Mucosa of descending colon (tissue), 3 donors: ENCODE results near the gene CPT1A. TPM values are rescaled to one million over a fixed set of nuclear protein-coding genes. Genes with fewer than 3 reads are reported as not detected.
A peak's percentile ranks its signal among the peaks of the same experiment; 100 is the strongest.

ENCODE experiments used
- ATAC-seq: fragments of 200-7000 bp; cut with Tn5 transposase; one replicate; pipeline ENCODE4 v1.9.1; 2020; ENCODE audit warnings: mild to moderate bottlenecking, moderate library complexity
- DNase-seq, 3 donors: peaks; one replicate each; pipeline ENCODE4 v3.0.0-alpha.2; 2020
- H3K36me3 ChIP-seq: fragments of 200-600 bp; one replicate; pipeline ENCODE4 v1.8.0; 2021; ENCODE audit warnings: low read depth, mild to moderate bottlenecking
- H3K4me1 ChIP-seq: fragments of 200-600 bp; one replicate; pipeline ENCODE4 v1.8.0; 2021; ENCODE audit warnings: low read depth, mild to moderate bottlenecking
- H3K4me3 ChIP-seq: fragments of 200-600 bp; one replicate; pipeline ENCODE4 v1.8.0; 2021; ENCODE audit warnings: mild to moderate bottlenecking
- H3K9me3 ChIP-seq: fragments of 200-600 bp; one replicate; pipeline ENCODE4 v1.8.0; 2021; ENCODE audit warnings: mild to moderate bottlenecking
- intact Hi-C, 2 donors: fragments of 100-400 bp; cut with DNase I in 1 of 2; cut with micrococcal nuclease in 1 of 2; formaldehyde crosslinking; loops; one replicate each; pipeline versions ENCODE4 v1.11.0 to v1.11.1; 2022; cut with DNase I, micrococcal nuclease
- total RNA-seq, 3 donors: library from RNA; stranded (reverse); fragmentation: NEBNext Ultra II Directional in 2 of 3; extraction: Animal tissue kit (Norgen Biotek cat#: 25700) in 2 of 3; gene quantifications; one replicate each; pipeline versions ENCODE4 v1.2.1 to v1.2.4, GENCODE V29; 2021 to 2023
- TF ChIP-seq, protein P1 (sequence below): fragments of 200-600 bp; IDR thresholded peaks from one replicate; pipeline ENCODE4 v1.8.0; 2022; ENCODE audit warnings: antibody characterized with exemption, mild to moderate bottlenecking
- donor health status: DM: no; HTN: no; CAD: no; lungs with moderate emphysema.
- donor health status: DM: no; HTN: no; CAD: no.
- donor health status: DM: no; HTN: yes; CAD: no.

CPT1A gene
- total RNA-seq, 3 donors from 2014 or later, result 130 to 191 (median 144) TPM

DNA sequence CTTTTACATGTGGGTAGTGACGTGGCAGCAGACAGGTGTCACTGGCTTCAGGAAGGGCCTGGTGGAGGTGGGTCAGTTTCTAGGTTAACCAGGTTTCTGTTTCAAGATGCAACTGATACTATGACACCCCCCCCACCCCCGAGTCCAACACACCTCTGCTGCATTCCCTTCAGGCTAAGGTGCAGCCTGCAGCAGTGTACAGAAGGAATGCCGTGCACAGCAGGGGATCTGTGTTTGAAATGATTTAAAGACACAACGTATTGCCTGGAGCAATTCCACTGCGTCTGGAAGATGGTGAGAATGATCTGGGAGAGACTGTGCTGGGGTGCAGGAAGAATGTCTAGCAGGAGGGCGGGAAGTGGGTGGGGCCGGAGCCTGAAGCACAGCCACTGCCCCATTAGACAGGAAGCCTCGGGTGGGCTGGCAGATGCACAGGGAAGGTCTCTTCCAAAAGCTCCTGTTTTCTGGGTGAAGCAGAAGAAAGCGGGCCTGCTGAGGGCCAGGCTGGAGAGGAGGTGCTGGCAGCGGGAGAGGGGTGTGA lies 78.5 kb downstream of the CPT1A start:
- Histone ChIP-seq H3K36me3 (peaks cover 12% of the 10 kb centered on the region), H3K9me3 (no peaks in the 10 kb centered on the region), H3K4me1 (no peaks in the 10 kb centered on the region), H3K4me3 (no peak overlapping the region)
- peak; percentile 32 for ATAC-seq
- intact Hi-C loops, result no loop called here
- peak in 1 of 3 donors; percentile 16 for DNase-seq
- TF ChIP-seq, protein P1, sequence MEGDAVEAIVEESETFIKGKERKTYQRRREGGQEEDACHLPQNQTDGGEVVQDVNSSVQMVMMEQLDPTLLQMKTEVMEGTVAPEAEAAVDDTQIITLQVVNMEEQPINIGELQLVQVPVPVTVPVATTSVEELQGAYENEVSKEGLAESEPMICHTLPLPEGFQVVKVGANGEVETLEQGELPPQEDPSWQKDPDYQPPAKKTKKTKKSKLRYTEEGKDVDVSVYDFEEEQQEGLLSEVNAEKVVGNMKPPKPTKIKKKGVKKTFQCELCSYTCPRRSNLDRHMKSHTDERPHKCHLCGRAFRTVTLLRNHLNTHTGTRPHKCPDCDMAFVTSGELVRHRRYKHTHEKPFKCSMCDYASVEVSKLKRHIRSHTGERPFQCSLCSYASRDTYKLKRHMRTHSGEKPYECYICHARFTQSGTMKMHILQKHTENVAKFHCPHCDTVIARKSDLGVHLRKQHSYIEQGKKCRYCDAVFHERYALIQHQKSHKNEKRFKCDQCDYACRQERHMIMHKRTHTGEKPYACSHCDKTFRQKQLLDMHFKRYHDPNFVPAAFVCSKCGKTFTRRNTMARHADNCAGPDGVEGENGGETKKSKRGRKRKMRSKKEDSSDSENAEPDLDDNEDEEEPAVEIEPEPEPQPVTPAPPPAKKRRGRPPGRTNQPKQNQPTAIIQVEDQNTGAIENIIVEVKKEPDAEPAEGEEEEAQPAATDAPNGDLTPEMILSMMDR, result no peak

DNA sequence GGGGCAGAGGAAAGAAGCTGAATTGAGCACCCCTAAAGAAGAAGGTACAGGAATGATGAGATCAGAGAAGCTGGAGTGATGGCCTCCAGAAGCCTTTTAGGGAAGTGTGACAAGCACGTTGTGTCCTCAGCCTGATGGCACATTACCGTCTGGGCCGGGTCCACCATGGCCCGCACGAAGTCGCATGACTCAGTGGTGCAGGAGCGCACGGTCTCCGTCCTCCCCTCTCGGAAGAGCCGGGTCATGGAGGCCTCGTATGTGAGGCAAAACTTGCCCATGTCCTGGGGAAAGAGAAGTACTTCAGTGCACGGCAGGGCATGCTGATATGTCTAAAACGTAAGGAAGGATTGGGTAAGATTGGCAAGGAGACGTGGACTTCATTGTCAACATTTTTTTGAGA lies 79.2 kb downstream of the CPT1A start:
- ATAC-seq (no peak), DNase-seq (no peak)
- no peaks in the 10 kb centered on the region for H3K4me1 ChIP-seq
- intact Hi-C loops, result no loop called here
- H3K9me3 ChIP-seq, result no peaks in the 10 kb centered on the region
- H3K36me3 ChIP-seq, result peaks cover 18% of the 10 kb centered on the region
- no peak overlapping the region for H3K4me3 ChIP-seq
- TF ChIP-seq, protein P1, result no peak

DNA sequence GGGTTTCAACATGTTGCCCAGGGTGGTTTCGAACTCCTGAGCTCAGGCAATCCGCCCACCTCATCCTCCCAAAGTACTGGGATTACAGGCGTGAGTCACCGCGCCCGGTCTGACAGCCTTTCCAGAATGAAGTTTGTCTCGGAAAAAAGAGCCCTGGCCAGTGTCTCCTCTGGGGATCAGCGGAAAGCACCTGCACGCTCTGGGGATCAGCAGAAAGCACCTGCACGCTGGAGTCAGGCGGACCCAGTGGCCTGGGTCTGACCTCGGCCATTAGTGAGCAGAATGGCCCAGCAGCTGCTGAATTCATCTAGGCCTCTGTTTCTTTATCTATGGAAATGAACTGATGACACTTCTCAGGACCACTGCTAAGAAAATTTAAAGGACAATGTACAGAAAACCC lies 79.9 kb downstream of the CPT1A start:
- ATAC-seq, result no peak
- Histone ChIP-seq H3K4me1 (no peaks in the 10 kb centered on the region), H3K4me3 (no peak overlapping the region), H3K36me3 (peaks cover 21% of the 10 kb centered on the region), H3K9me3 (no peaks in the 10 kb centered on the region)
- no peak for DNase-seq
- intact Hi-C loops, result no loop called here
- TF ChIP-seq, protein P1, result no peak

DNA sequence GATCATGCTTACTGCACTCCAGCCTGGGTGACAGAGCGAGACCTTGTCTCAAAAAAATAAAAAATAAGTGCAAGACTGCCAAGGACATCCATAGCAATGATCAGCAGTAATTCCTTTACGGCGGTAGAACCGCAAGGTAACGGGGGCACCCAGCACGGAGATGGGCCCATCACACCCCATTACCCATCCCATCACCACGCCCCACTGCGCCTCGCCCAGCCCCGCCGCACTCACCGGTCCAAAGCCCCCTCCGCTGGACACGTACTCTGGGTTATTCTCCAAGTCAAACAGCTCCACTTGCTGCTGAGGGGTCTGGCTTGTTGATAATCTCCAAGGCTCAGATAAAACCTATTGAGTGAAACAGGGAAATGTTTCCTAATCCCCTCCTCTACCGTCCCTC lies 81.7 kb downstream of the CPT1A start:
- H3K36me3 ChIP-seq, result peaks cover 25% of the 10 kb centered on the region
- ATAC-seq (no peak), DNase-seq (no peak)
- no peaks in the 10 kb centered on the region for H3K4me1 ChIP-seq
- H3K9me3 ChIP-seq, result no peaks in the 10 kb centered on the region
- TF ChIP-seq, protein P1, result no peak
- no peak overlapping the region for H3K4me3 ChIP-seq
- intact Hi-C loops, result no loop called here

DNA sequence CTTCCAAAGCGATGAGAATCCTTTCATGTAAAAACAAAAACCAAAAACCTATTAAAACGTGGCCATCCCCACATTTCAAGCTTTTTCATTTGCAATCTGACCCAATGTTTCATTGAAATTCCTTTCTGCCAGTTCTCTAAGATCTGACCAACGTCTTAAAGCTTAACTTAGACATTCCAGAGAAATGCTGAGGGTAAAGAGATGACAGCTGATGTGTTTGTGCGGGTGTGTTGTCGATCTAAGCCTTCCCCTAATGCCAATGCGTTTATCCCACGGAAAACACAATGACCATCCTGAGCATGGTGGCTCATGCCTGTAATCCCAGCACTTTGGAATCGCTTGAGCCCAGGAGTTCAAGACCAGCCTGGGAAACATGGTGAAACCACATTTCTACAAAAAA lies 84.0 kb downstream of the CPT1A start:
- TF ChIP-seq, protein P1, result no peak
- intact Hi-C loops, result no loop called here
- ATAC-seq, result no peak
- Histone ChIP-seq H3K9me3 (no peaks in the 10 kb centered on the region), H3K4me3 (no peak overlapping the region), H3K36me3 (peaks cover 25% of the 10 kb centered on the region), H3K4me1 (no peaks in the 10 kb centered on the region)
- no peak for DNase-seq
